ENCODE results near the gene IL13RA1. TPM values are rescaled to one million over a fixed set of nuclear protein-coding genes. Genes with fewer than 3 reads are reported as not detected.
"Not testable (repeated sequence)": the region's sequence is repeated elsewhere in the genome, so short reads cannot be mapped to it uniquely, and the experiment has no call there.

IL13RA1 gene
- total RNA-seq, 3 donors from 2014 or later, result 89.4 to 133 (median 104) TPM

- H3K9me3 ChIP-seq, result no peaks in the 10 kb centered on the region
- no peaks in the 10 kb centered on the region for H3K36me3 ChIP-seq (ENCODE audit: low read depth)
- no peak overlapping the region for H3K4me3 ChIP-seq
- intact Hi-C loops (cut with DNase I, micrococcal nuclease), result no loop called here
- ATAC-seq (no peak), DNase-seq (no peak)
- no peak for TF ChIP-seq CTCF (IDR thresholded peaks at IDR 0.05)
- H3K4me1 ChIP-seq (ENCODE audit: low read depth), result no peaks in the 10 kb centered on the region
These were observed 33.6 kb upstream of the IL13RA1 start for GRCh38 chrX:118693843-118694242.

- DNase-seq (no peak), ATAC-seq (no peak)
- no peak for TF ChIP-seq CTCF (IDR thresholded peaks at IDR 0.05)
- Histone ChIP-seq H3K4me1 (ENCODE audit: low read depth) (no peaks in the 10 kb centered on the region), H3K36me3 (ENCODE audit: low read depth) (no peaks in the 10 kb centered on the region), H3K4me3 (no peak overlapping the region), H3K9me3 (no peaks in the 10 kb centered on the region)
- intact Hi-C loops (cut with DNase I, micrococcal nuclease), result no loop called here
These were observed 32.8 kb upstream of the IL13RA1 start for GRCh38 chrX:118694638-118695037.

GRCh38 chrX:118698516-118699170 is 28.8 kb upstream of the IL13RA1 start:
- Histone ChIP-seq H3K4me3 (no peak overlapping the region), H3K4me1 (ENCODE audit: low read depth) (no peaks in the 10 kb centered on the region), H3K36me3 (ENCODE audit: low read depth) (no peaks in the 10 kb centered on the region), H3K9me3 (no peaks in the 10 kb centered on the region)
- DNase-seq, result no peak
- no peak for ATAC-seq
- no peak for TF ChIP-seq CTCF (IDR thresholded peaks at IDR 0.05)
- intact Hi-C loops (cut with DNase I, micrococcal nuclease), result no loop called here

GRCh38 chrX:118702741-118703140 is 24.7 kb upstream of the IL13RA1 start:
- DNase-seq, result no peak
- Histone ChIP-seq H3K4me1 (ENCODE audit: low read depth) (no peaks in the 10 kb centered on the region), H3K9me3 (no peaks in the 10 kb centered on the region), H3K36me3 (ENCODE audit: low read depth) (no peaks in the 10 kb centered on the region), H3K4me3 (no peak overlapping the region)
- intact Hi-C loops (cut with DNase I, micrococcal nuclease), result no loop called here
- no peak for ATAC-seq
- no peak for TF ChIP-seq CTCF (IDR thresholded peaks at IDR 0.05)

GRCh38 chrX:118706681-118707080 is 20.7 kb upstream of the IL13RA1 start:
- DNase-seq, result no peak
- Histone ChIP-seq H3K4me3 (no peak overlapping the region), H3K4me1 (ENCODE audit: low read depth) (no peaks in the 10 kb centered on the region), H3K36me3 (ENCODE audit: low read depth) (no peaks in the 10 kb centered on the region), H3K9me3 (no peaks in the 10 kb centered on the region)
- ATAC-seq, result no peak
- TF ChIP-seq CTCF (IDR thresholded peaks at IDR 0.05), result no peak
- intact Hi-C loops (cut with DNase I, micrococcal nuclease), result no loop called here

GRCh38 chrX:118714521-118714920 is 12.9 kb upstream of the IL13RA1 start:
- no peak for DNase-seq
- no peaks in the 10 kb centered on the region for H3K9me3 ChIP-seq
- ATAC-seq, result no peak
- TF ChIP-seq CTCF (IDR thresholded peaks at IDR 0.05), result no peak
- H3K36me3 ChIP-seq (ENCODE audit: low read depth), result no peaks in the 10 kb centered on the region
- intact Hi-C loops (cut with DNase I, micrococcal nuclease), result no loop called here
- H3K4me3 ChIP-seq, result no peak overlapping the region
- H3K4me1 ChIP-seq (ENCODE audit: low read depth), result no peaks in the 10 kb centered on the region

GRCh38 chrX:118715917-118716316 is 11.5 kb upstream of the IL13RA1 start:
- H3K36me3 ChIP-seq (ENCODE audit: low read depth); ATAC-seq; DNase-seq; H3K4me1 ChIP-seq (ENCODE audit: low read depth); H3K9me3 ChIP-seq; intact Hi-C loops (cut with DNase I, micrococcal nuclease); H3K4me3 ChIP-seq: not testable (repeated sequence)

- H3K4me3 ChIP-seq; H3K4me1 ChIP-seq (ENCODE audit: low read depth); DNase-seq; intact Hi-C loops (cut with DNase I, micrococcal nuclease); ATAC-seq; H3K9me3 ChIP-seq; H3K36me3 ChIP-seq (ENCODE audit: low read depth): not testable (repeated sequence)
These were observed 10.6 kb upstream of the IL13RA1 start for GRCh38 chrX:118716833-118717232.
